Measurements from ENCODE around the gene NAMPT.
"Not testable (repeated sequence)": the region's sequence is repeated elsewhere in the genome, so short reads cannot be mapped to it uniquely, and the experiment has no call there.

Gene NAMPT

GRCh38 chr7:106224797-106225196 lies 60.0 kb downstream of the NAMPT start:
- no peak for FAIRE-seq

GRCh38 chr7:106223156-106223555 lies 61.6 kb downstream of the NAMPT start:
- FAIRE-seq, result no peak

DNA sequence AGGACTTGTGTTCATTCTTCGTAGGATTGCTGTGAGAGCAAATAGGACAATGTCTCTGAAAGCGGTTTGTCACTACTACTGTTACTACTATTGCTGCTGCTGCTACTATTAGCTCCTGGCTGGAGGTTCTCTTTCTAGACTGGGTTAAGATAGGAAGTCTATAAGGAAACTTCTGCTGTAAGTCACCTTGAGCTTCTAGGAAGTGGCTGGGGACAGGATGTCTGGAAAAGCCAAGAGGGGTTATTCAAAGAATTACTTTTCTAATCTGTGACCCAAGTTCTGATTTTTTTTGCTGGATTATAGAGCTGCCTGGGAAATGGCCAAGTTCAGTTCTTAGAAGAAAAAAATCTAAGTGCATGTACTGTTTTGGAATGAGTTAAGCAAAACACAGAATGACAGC lies 62.2 kb downstream of the NAMPT start:
- no peak for FAIRE-seq

DNA sequence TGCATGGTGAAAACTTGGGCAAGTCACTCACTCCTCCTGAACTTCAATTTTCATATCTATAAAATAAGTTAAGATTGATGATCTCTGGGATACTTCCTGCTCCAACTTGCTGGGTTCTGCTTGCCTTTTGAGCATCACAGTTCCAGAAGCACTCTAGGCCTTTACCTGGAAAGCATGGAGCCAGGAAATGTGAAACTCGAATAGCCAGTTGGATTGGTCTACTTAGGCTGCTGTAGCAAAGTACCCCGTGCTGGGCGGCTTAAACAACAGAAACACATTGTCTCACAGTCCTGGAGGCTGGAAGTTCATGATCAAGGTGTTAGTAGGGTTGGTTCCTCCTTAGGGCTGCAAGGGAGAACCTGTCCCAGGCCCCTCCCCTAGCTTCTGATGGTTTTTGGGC lies 64.5 kb downstream of the NAMPT start:
- FAIRE-seq, result no peak

GRCh38 chr7:106219170-106219569 lies 65.6 kb downstream of the NAMPT start:
- no peak for FAIRE-seq

DNA sequence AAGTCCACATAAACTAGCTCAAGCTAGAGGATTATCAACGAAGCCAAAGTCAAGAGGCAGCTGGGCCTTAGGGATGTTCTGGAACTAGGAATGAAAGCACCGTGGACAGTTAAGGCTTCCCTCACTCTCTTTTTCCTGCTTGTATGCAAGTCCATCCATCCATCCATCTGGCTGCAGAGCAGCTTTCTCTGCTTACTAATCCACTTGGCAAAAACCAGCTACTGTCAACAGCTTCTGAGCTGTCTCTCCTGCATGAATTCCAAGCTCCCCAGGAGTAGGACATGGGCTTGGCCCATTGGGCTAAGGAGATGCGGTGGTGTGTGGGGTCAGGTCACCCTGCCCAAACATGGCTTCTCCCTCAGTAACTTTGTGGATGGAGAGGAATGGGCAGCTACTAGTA lies 66.2 kb downstream of the NAMPT start:
- FAIRE-seq, result no peak

- no peak for FAIRE-seq
These were observed 67.8 kb downstream of the NAMPT start for GRCh38 chr7:106216923-106217542.

DNA sequence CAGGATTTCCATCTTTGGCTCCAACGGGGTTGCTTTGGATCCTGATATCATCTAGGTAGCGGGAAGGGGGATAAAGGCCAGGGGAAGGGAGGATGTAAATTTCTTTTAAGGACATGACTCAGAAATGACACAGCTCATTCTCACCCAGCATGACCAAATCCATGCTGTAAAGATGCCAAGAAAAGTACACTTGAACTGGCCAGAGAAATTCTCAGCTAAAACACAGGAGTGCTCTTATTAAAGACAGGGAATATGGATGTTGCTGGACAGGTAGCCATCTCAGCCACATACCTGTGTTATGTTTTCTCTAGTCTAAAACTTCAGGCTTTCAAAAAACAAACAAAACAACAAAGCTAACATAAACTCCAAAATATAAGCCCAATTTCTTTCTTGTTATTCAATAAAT lies 68.3 kb downstream of the NAMPT start:
- no peak for FAIRE-seq

DNA sequence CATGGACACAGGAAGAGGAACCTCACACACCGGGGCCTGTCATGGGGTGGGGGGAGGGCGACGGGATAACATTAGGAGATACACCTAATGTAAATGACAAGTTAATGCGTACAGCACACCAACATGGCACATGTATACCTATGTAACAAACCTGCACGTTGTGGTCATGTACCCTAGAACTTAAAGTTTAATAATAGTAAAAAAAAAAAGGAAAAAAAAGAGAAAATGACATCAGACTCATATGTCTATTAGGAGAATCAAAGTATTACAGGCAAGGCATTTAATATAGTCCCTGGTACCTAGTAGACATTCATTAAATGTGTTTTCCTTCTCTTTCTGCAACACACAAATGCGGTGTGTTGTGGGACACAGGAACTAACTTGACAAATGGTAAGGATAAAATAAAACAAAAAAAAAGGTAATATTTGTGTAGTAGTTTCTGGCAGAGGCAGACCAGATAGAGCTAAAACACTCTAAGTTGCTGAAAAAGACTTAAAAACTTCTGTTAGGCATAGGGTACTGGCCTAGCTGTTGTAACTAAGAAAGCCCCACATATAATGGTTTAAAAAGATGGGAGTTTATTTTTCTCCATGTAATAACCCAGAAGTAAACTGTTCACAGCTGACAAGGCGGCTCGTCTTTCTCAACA lies 68.8 kb downstream of the NAMPT start:
- FAIRE-seq, result no peak

DNA sequence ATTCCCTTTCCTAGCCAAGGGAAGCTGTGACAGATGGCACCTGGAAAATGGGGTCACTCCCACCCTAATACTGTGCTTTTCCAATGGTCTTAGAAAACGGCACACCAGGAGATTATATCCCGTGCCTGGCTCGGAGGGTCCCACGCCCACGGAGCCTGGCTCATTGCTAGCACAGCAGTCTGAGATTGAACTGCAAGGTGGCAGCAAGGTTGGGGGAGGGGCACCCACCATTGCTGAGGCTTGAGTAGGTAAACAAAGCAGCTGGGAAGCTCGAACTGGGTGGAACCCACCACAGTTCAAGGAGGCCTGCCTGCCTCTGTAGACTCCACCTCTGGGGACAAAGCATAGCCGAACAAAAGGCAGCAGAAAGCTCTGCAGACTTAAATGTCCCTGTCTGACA lies 75.8 kb downstream of the NAMPT start:
- not testable (repeated sequence) for FAIRE-seq

DNA sequence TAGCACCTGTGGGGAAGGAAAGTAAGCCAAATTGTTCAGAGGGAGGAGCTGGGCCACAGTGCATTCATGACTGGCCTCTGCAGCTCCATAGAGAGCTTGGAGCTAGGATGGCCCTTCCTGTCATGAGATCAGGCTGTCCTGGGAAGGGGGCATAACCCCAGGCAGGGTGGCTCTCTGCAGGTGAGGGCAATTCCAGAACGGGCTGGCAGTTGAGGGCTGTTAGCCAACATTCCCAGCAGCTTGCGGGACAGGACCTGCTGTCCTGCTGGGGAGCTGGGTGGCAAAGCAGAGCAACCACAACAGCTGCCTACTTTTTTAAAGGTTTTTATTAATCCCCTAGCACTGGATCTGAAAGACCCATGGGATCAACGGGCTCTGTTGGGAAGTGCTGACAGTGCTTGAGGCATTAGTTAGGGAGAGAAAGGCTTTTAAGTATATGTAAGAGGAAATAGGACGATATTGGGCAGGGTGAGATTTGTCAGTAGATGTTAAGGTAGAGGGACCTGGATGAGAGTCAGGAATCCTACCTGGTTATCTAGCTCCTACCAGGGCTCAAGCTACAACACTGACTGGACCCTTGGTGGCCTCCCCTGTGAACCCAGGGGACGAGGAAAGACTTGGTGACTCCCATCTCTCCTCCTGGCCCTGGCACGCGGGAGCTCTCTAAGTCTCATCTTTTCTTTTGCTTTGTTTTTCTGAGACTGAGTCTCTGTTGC lies 77.8 kb downstream of the NAMPT start:
- FAIRE-seq, result no peak

DNA sequence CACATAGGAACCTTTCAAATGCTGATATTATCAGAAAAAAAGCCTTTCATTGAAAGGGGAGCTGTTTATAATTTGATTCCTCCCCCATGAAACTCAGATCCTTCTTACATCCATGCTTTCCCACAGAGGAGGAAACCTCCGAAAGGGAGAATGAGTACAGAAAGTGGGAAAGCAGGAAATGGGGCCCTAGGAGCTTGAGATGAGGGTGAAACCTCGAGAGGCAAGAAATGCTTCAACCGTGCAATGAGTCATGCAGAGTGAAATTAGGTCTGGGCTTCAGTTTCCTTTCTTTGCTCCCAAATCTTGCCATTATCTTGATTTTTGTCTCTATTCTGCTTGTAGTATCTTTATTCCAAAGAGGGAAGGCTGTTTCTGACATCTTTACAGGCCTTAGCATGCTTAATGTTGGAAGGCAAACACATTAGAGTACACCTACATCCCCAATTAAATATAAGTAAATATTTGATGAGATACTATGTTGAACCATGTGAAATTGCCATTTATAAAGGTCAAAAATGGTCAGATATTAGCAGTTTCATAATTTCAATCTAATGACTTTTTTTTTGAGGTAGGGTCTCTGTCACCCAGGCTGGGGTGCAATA lies 79.1 kb downstream of the NAMPT start:
- FAIRE-seq, result no peak

DNA sequence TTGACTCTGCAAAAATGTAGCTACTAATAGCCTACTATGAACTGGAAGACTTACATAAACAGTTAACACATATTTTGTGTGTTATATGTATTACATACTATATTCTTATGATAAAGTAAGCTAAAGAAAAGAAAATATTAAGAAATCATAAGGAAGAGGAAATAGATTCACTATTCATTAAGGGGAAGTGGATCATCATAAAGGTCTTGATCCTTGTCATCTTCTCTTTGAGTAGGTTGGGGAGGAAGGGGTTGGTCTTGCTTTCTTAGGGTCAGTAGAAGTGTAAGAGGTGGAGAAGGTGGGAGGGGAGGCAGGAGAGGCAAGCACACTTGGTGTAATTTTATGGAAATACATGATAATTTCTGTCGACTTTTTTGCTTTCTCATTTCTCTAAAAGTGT lies 81.3 kb downstream of the NAMPT start:
- no peak for FAIRE-seq

- FAIRE-seq, result no peak
These were observed 83.6 kb downstream of the NAMPT start for GRCh38 chr7:106201164-106201563.

GRCh38 chr7:106199813-106200364 lies 84.9 kb downstream of the NAMPT start:
- no peak for FAIRE-seq

- no peak for FAIRE-seq
These were observed 85.8 kb downstream of the NAMPT start for GRCh38 chr7:106199024-106199423.

All from G401.6 (cell line).